HCT116 (cell line): Measurements from ENCODE around the gene HRH2. TPM values are rescaled to one million over a fixed set of nuclear protein-coding genes. Genes with fewer than 3 reads are reported as not detected.

ENCODE experiments used
- ATAC-seq: fragments of 200-7000 bp; cut with Tn5 transposase; 2 replicates; pipeline ENCODE4 v1.9.1; 2020; ENCODE audit warnings: mild to moderate bottlenecking, moderate library complexity
- BruUV-seq: library from RNA; stranded (reverse); fragments of 400-500 nt; replicated peaks from 2 replicates; lab custom pipeline; 2021; lab: Mats Ljungman, UMichigan
- CTCF ChIA-PET: fragments of 300-600 bp; sonication (Branson Sonifier 250); formaldehyde crosslinking; loops from one replicate; lab custom pipeline; 2021; ENCODE audit warnings: antibody characterized with exemption; lab: Charles Lee
- POLR2A ChIA-PET: fragments of 300-600, 350-600 bp; sonication (Branson Sonifier 250); formaldehyde crosslinking; loops from one replicate; lab custom pipeline; 2021; ENCODE audit warnings: antibody characterized with exemption; lab: Charles Lee
- RAD21 ChIA-PET, 2 experiments: fragments of 300-600 bp; sonication (Branson Sonifier 250); formaldehyde crosslinking; loops; one replicate each; lab custom pipeline; 2023; ENCODE audit warnings: low total read pairs in 2 of 2; ENCODE audit not compliant: uncharacterized antibody in 2 of 2, unreplicated experiment in 2 of 2, low non-redundant PET in 1 of 2; lab: Charles Lee
- DNase-seq: peaks from one replicate; pipeline ENCODE4 v3.0.0-alpha.2; 2010; ENCODE audit warnings: low read depth, low spot score
- H2AFZ ChIP-seq: fragments of 200-600 bp; shearing (Covaris generic), sonication (generic); 2 replicates; pipeline ENCODE4 v1.6.1; 2017; ENCODE audit warnings: low read depth, mixed run types, mixed read lengths, antibody characterized with exemption, low read length; ENCODE audit not compliant: poor library complexity, severe bottlenecking
- H3K27ac ChIP-seq: 2 replicates; pipeline ENCODE4 v1.5.1; 2012; ENCODE audit warnings: low read depth, low read length
- H3K27me3 ChIP-seq: fragments of 200-600 bp; sonication (generic); 2 replicates; pipeline ENCODE4 v1.6.1; 2016; ENCODE audit warnings: mixed run types, low read length, mixed read lengths; ENCODE audit not compliant: insufficient read depth
- H3K36me3 ChIP-seq, 2 experiments: fragments of 200-500 bp in 1 of 2; fragments of 200-600 bp in 1 of 2; sonication (Bioruptor generic) in 1 of 2; sonication (generic) in 1 of 2; 2 replicates each; pipeline versions ENCODE4 v1.5.1 to v1.6.1; 2014 to 2016; ENCODE audit warnings: low read length in 2 of 2, inconsistent platforms in 1 of 2, mixed read lengths in 1 of 2, mixed run types in 1 of 2; ENCODE audit not compliant: insufficient read depth in 2 of 2, control insufficient read depth in 1 of 2
- H3K4me1 ChIP-seq, 2 experiments: fragments of 200-600 bp in 1 of 2; sonication (generic) in 1 of 2; 2 replicates each; pipeline versions ENCODE4 v1.5.1 to v1.6.1; 2012 to 2017; ENCODE audit warnings: low read length in 2 of 2, inconsistent platforms in 1 of 2, mild to moderate bottlenecking in 1 of 2, mixed read lengths in 1 of 2, mixed run types in 1 of 2, moderate library complexity in 1 of 2; ENCODE audit not compliant: insufficient read depth in 2 of 2, control insufficient read depth in 1 of 2
- H3K4me2 ChIP-seq: fragments of 200-600 bp; sonication (generic); 2 replicates; pipeline ENCODE4 v1.6.1; 2017; ENCODE audit warnings: mixed run types, low read length, mixed read lengths
- H3K4me3 ChIP-seq, 2 experiments: fragments of 200-600 bp in 1 of 2; sonication (generic) in 1 of 2; replicated peaks in 1 of 2; 2 replicates each; pipeline ENCODE4 v1.5.1; 2011 to 2016; ENCODE audit warnings: low read length in 2 of 2, control low read depth in 1 of 2, low read depth in 1 of 2, mild to moderate bottlenecking in 1 of 2, mixed read lengths in 1 of 2, mixed run types in 1 of 2
- H3K79me2 ChIP-seq: fragments of 200-600 bp; sonication (generic); 2 replicates; pipeline ENCODE4 v1.6.1; 2017; ENCODE audit warnings: mild to moderate bottlenecking, mixed run types, low read length, moderate library complexity, mixed read lengths; ENCODE audit not compliant: insufficient read depth
- H3K9ac ChIP-seq: fragments of 200-600 bp; sonication (generic); 2 replicates; pipeline ENCODE4 v1.6.1; 2016; ENCODE audit warnings: low read length, mixed read lengths
- H3K9me2 ChIP-seq: fragments of 200-600 bp; sonication (generic), shearing (Covaris generic); 2 replicates; pipeline ENCODE4 v1.6.1; 2017; ENCODE audit warnings: mixed run types, mild to moderate bottlenecking, moderate library complexity; ENCODE audit not compliant: insufficient read depth
- H3K9me3 ChIP-seq, 2 experiments: fragments of 200-500 bp in 1 of 2; fragments of 200-600 bp in 1 of 2; sonication (Bioruptor generic) in 1 of 2; sonication (generic) in 1 of 2; 2 replicates each; pipeline ENCODE4 v1.6.1; 2014 to 2017; ENCODE audit warnings: low read length in 2 of 2, mixed read lengths in 2 of 2, inconsistent platforms in 1 of 2, low read depth in 1 of 2, mild to moderate bottlenecking in 1 of 2, mixed run types in 1 of 2, moderate library complexity in 1 of 2; ENCODE audit not compliant: control insufficient read depth in 1 of 2, insufficient read depth in 1 of 2
- H4K20me1 ChIP-seq: fragments of 200-600 bp; sonication (generic), shearing (Covaris generic); 2 replicates; pipeline ENCODE4 v1.6.1; 2017; ENCODE audit warnings: mixed run types, mild to moderate bottlenecking, moderate library complexity; ENCODE audit not compliant: insufficient read depth
- ATF3 ChIP-seq: IDR thresholded peaks from 2 replicates; pipeline ENCODE4 v1.6.1; 2012
- CBX3 ChIP-seq: IDR thresholded peaks from 2 replicates; pipeline ENCODE4 v1.6.1; 2012; ENCODE audit warnings: low read depth
- CEBPB ChIP-seq: IDR thresholded peaks from 2 replicates; pipeline ENCODE4 v1.6.1; 2012; ENCODE audit warnings: low read depth
- CTCF ChIP-seq, 3 experiments: fragments of 200-600 bp in 1 of 3; sonication (generic) in 1 of 3; IDR thresholded peaks in 2 of 3; conservative IDR thresholded peaks in 1 of 3; 2 replicates each; pipeline ENCODE4 v1.5.1; 2012 to 2017; ENCODE audit warnings: low read depth in 2 of 3, low read length in 2 of 3, antibody characterized with exemption in 1 of 3, borderline replicate concordance in 1 of 3, control low read depth in 1 of 3, mild to moderate bottlenecking in 1 of 3, mixed read lengths in 1 of 3, mixed run types in 1 of 3, moderate library complexity in 1 of 3; ENCODE audit not compliant: insufficient read depth in 1 of 3
- EGR1 ChIP-seq: IDR thresholded peaks from 2 replicates; pipeline ENCODE4 v1.6.1; 2012; ENCODE audit warnings: low read depth
- EZH2 ChIP-seq: fragments of 200-600 bp; sonication (generic); IDR thresholded peaks from 2 replicates; pipeline ENCODE4 v1.6.1; 2017; ENCODE audit warnings: antibody characterized with exemption, mixed run types
- EZH2phosphoT487 ChIP-seq: fragments of 200-600 bp; IDR thresholded peaks from 2 replicates; pipeline ENCODE4 v1.6.1; 2018; ENCODE audit warnings: antibody characterized with exemption, borderline replicate concordance
- FOSL1 ChIP-seq: IDR thresholded peaks from 2 replicates; pipeline ENCODE4 v1.6.1; 2012; ENCODE audit warnings: low read depth
- JUND ChIP-seq: IDR thresholded peaks from 2 replicates; pipeline ENCODE4 v1.6.1; 2012
- POLR2A ChIP-seq: IDR thresholded peaks from 2 replicates; pipeline ENCODE4 v1.7.0; 2011; ENCODE audit warnings: borderline replicate concordance; ENCODE audit not compliant: insufficient read depth, insufficient read length; ENCODE audit errors: extremely low read depth
- POLR2AphosphoS5 ChIP-seq: IDR thresholded peaks from 2 replicates; pipeline ENCODE4 v1.6.1; 2011; ENCODE audit warnings: mild to moderate bottlenecking, low read depth, low read length, moderate library complexity
- RAD21 ChIP-seq: IDR thresholded peaks from 2 replicates; pipeline ENCODE4 v1.6.1; 2012; ENCODE audit warnings: low read depth, mild to moderate bottlenecking
- SIN3A ChIP-seq: IDR thresholded peaks from 2 replicates; pipeline ENCODE4 v1.6.1; 2012; ENCODE audit warnings: low read depth
- SP1 ChIP-seq: IDR thresholded peaks from 2 replicates; pipeline ENCODE4 v1.6.1; 2012; ENCODE audit warnings: low read depth
- TCF7L2 ChIP-seq: IDR thresholded peaks from 2 replicates; pipeline ENCODE4 v1.7.0; 2011; ENCODE audit warnings: borderline replicate concordance, inconsistent platforms; ENCODE audit not compliant: insufficient read depth, insufficient read length; ENCODE audit errors: extremely low read depth
- YY1 ChIP-seq: IDR thresholded peaks from 2 replicates; pipeline ENCODE4 v1.6.1; 2011; ENCODE audit warnings: low read length, low read depth, moderate library complexity, mild to moderate bottlenecking; ENCODE audit not compliant: insufficient replicate concordance; ENCODE audit errors: extremely low read depth
- ZFX ChIP-seq: fragments of 450-650 bp; IDR thresholded peaks from 2 replicates; pipeline ENCODE4 v1.6.1; 2017
- intact Hi-C: fragments of 100-400 bp; cut with micrococcal nuclease; formaldehyde crosslinking; loops from 2 replicates; pipeline ENCODE4 v1.10.0; 2022
- total RNA-seq: library from RNA; stranded (reverse); gene quantifications from one replicate; pipeline ENCODE4 v1.2.1, GENCODE V29; 2021; ENCODE audit not compliant: unreplicated experiment

HRH2 gene
- total RNA-seq, 1 experiment from 2014 or later, result 0.12 TPM

- no peak overlapping the region for H3K27ac ChIP-seq
- H3K9ac ChIP-seq, result no peak overlapping the region
- intact Hi-C loops, result loop anchor here (10.0 kb wide), 1 partner anchor 217 kb away; no protein-coding TSS in a partner anchor
- RAD21 ChIA-PET, result no interaction called here
- POLR2A ChIA-PET, result no interaction called here
- no peaks in the 10 kb centered on the region for H4K20me1 ChIP-seq
- H3K36me3 ChIP-seq, result no peaks in the 10 kb centered on the region
- TF ChIP-seq TCF7L2 (no peak), ATF3 (no peak), SIN3A (no peak), JUND (no peak), POLR2A (no peak), POLR2AphosphoS5 (no peak), EGR1 (no peak), CBX3 (no peak), RAD21 (no peak), EZH2 (no peak), SP1 (no peak)
- no peaks in the 10 kb centered on the region for H3K9me3 ChIP-seq
- no peaks in the 10 kb centered on the region for H3K9me2 ChIP-seq
- no peak overlapping the region for H3K4me3 ChIP-seq
- no peak overlapping the region for H3K4me2 ChIP-seq
- no peaks in the 10 kb centered on the region for H3K4me1 ChIP-seq
- no peak overlapping the region for H2AFZ ChIP-seq
- no peaks in the 10 kb centered on the region for H3K79me2 ChIP-seq
- no TSS peak for BruUV-seq
- CTCF ChIA-PET, result interaction anchor here (1.8 kb wide), 1 partner anchor 8 kb away, joined by 8 read pairs; no protein-coding TSS in a partner anchor
- no peak for DNase-seq
- ATAC-seq, result no peak
- peaks cover 18% of the 10 kb centered on the region; the same call in 1 of the 2 replicates for H3K27me3 ChIP-seq
Observed at GRCh38 chr5:175737481-175737880, 79.6 kb downstream of the HRH2 start.

- no peaks in the 10 kb centered on the region for H3K9me2 ChIP-seq
- H3K4me2 ChIP-seq, result no peak overlapping the region
- DNase-seq, result no peak
- H4K20me1 ChIP-seq, result no peaks in the 10 kb centered on the region
- no peak overlapping the region for H3K4me3 ChIP-seq
- H3K4me1 ChIP-seq, result no peaks in the 10 kb centered on the region
- H3K27me3 ChIP-seq, result peaks cover 18% of the 10 kb centered on the region; the same call in 1 of the 2 replicates
- H3K79me2 ChIP-seq, result no peaks in the 10 kb centered on the region
- H3K27ac ChIP-seq, result no peak overlapping the region
- RAD21 ChIA-PET, result no interaction called here
- POLR2A ChIA-PET, result no interaction called here
- CTCF ChIA-PET, result interaction anchor here (1.8 kb wide), 1 partner anchor 8 kb away, joined by 8 read pairs; no protein-coding TSS in a partner anchor
- no TSS peak for BruUV-seq
- no peak overlapping the region for H3K9ac ChIP-seq
- ATAC-seq, result no peak
- no peaks in the 10 kb centered on the region for H3K36me3 ChIP-seq
- H3K9me3 ChIP-seq, result no peaks in the 10 kb centered on the region
- H2AFZ ChIP-seq, result no peak overlapping the region
- intact Hi-C loops, result loop anchor here (10.0 kb wide), 1 partner anchor 217 kb away; no protein-coding TSS in a partner anchor
- TF ChIP-seq TCF7L2 (no peak), FOSL1 (no peak), RAD21 (no peak), CEBPB (no peak), EZH2phosphoT487 (no peak), ZFX (no peak), SIN3A (no peak), ATF3 (no peak), POLR2A (no peak), CTCF (IDR thresholded peaks at IDR 0.05 in 2 of 3, conservative IDR thresholded peaks at IDR 0.05 in 1 of 3; ENCODE audit: borderline replicate concordance in 1 of 3, insufficient read depth in 1 of 3, low read depth in 2 of 3, low read length in 2 of 3) (no peak), EGR1 (no peak), POLR2AphosphoS5 (no peak), CBX3 (no peak), JUND (no peak), YY1 (no peak)
Observed at GRCh38 chr5:175738126-175738525, 80.3 kb downstream of the HRH2 start.
